HG03280 (cell line): ENCODE data around the gene NTN1.

Source experiments
- ATAC-seq: cut with Tn5 transposase; IDR thresholded peaks from one replicate; pipeline ENCODE4 v1.9.1; 2021; ENCODE audit warnings: mild to moderate bottlenecking, moderate library complexity; ENCODE audit not compliant: unreplicated experiment

NTN1 gene

GRCh38 chr17:9120471-9120870 lies 99.2 kb downstream of the NTN1 start:
- no peak for ATAC-seq

- ATAC-seq = no peak
These were observed 100.0 kb downstream of the NTN1 start for GRCh38 chr17:9121186-9121820.

- no peak for ATAC-seq
These were observed 102.6 kb downstream of the NTN1 start for GRCh38 chr17:9123594-9124553.

- no peak for ATAC-seq
These were observed 103.2 kb downstream of the NTN1 start for GRCh38 chr17:9124554-9124935.

- no peak for ATAC-seq
These were observed 104.4 kb downstream of the NTN1 start for GRCh38 chr17:9125722-9126121.

- no peak for ATAC-seq
These were observed 106.0 kb downstream of the NTN1 start for GRCh38 chr17:9127340-9127739.

- ATAC-seq = no peak
These were observed 110.1 kb downstream of the NTN1 start for GRCh38 chr17:9131371-9131770.

GRCh38 chr17:9132291-9132690 lies 111.0 kb downstream of the NTN1 start:
- no peak for ATAC-seq

GRCh38 chr17:9132944-9133610 lies 111.8 kb downstream of the NTN1 start:
- no peak for ATAC-seq

- ATAC-seq = no peak
These were observed 116.9 kb downstream of the NTN1 start for GRCh38 chr17:9138161-9138717.

GRCh38 chr17:9139695-9140094 lies 118.4 kb downstream of the NTN1 start:
- ATAC-seq = no peak

GRCh38 chr17:9140550-9141424 lies 119.5 kb downstream of the NTN1 start:
- ATAC-seq = no peak

GRCh38 chr17:9141425-9141753 lies 120.1 kb downstream of the NTN1 start:
- ATAC-seq = no peak

- no peak for ATAC-seq
These were observed 121.6 kb downstream of the NTN1 start for GRCh38 chr17:9142772-9143494.

- ATAC-seq = no peak
These were observed 123.4 kb downstream of the NTN1 start for GRCh38 chr17:9144502-9145249.

GRCh38 chr17:9146064-9146463 lies 124.8 kb downstream of the NTN1 start:
- ATAC-seq = no peak

GRCh38 chr17:9148905-9149525 lies 127.7 kb downstream of the NTN1 start:
- no peak for ATAC-seq

GRCh38 chr17:9150446-9151090 lies 129.3 kb downstream of the NTN1 start:
- ATAC-seq = no peak
